Epidermal melanocyte (primary cell): ENCODE results near the gene ADSS2.
"Not testable (repeated sequence)": the region's sequence is repeated elsewhere in the genome, so short reads cannot be mapped to it uniquely, and the experiment has no call there.

ENCODE experiments used
- DNase-seq: peaks from one replicate; pipeline ENCODE4 v3.0.0; 2011; ENCODE audit warnings: low spot score; ENCODE audit not compliant: insufficient read length

Gene ADSS2

GRCh38 chr1:244397131-244397530 is 54.6 kb downstream of the ADSS2 start:
- DNase-seq: no peak

GRCh38 chr1:244395965-244396364 is 55.7 kb downstream of the ADSS2 start:
- DNase-seq: no peak

GRCh38 chr1:244394826-244395765 is 56.6 kb downstream of the ADSS2 start:
- DNase-seq: no peak

- DNase-seq: no peak
These were observed 57.4 kb downstream of the ADSS2 start for GRCh38 chr1:244394346-244394745.

- no peak for DNase-seq
These were observed 58.0 kb downstream of the ADSS2 start for GRCh38 chr1:244393604-244394176.

GRCh38 chr1:244391761-244392160 is 59.9 kb downstream of the ADSS2 start:
- no peak for DNase-seq

- DNase-seq: no peak
These were observed 62.7 kb downstream of the ADSS2 start for GRCh38 chr1:244388961-244389360.

GRCh38 chr1:244387415-244387814 is 64.3 kb downstream of the ADSS2 start:
- DNase-seq: no peak

- no peak for DNase-seq
These were observed 65.1 kb downstream of the ADSS2 start for GRCh38 chr1:244386595-244386994.

GRCh38 chr1:244384066-244384465 is 67.6 kb downstream of the ADSS2 start:
- DNase-seq: no peak

- DNase-seq: no peak
These were observed 68.3 kb downstream of the ADSS2 start for GRCh38 chr1:244383278-244383884.

GRCh38 chr1:244381878-244382565 is 69.7 kb downstream of the ADSS2 start:
- DNase-seq: no peak

GRCh38 chr1:244376126-244376525 is 75.6 kb downstream of the ADSS2 start:
- no peak for DNase-seq

GRCh38 chr1:244375051-244375450 is 76.7 kb downstream of the ADSS2 start:
- no peak for DNase-seq

- not testable (repeated sequence) for DNase-seq
These were observed 77.2 kb downstream of the ADSS2 start for GRCh38 chr1:244374484-244374883.

- DNase-seq: no peak
These were observed 80.2 kb downstream of the ADSS2 start for GRCh38 chr1:244371242-244372141.

- DNase-seq: no peak
These were observed 81.6 kb downstream of the ADSS2 start for GRCh38 chr1:244370060-244370637.

- DNase-seq: no peak
These were observed 82.3 kb downstream of the ADSS2 start for GRCh38 chr1:244369256-244370057.

GRCh38 chr1:244368279-244368678 is 83.4 kb downstream of the ADSS2 start:
- DNase-seq: no peak
